ENCODE data around the gene SLC25A13. TPM values are rescaled to one million over a fixed set of nuclear protein-coding genes. Genes with fewer than 3 reads are reported as not detected.

Gene SLC25A13
- total and polyA plus RNA-seq, 2 of the 8 experiments (the other 6 are each of a cell fraction or from before 2014, with no cell fraction given): 30.8 to 85.4 TPM

GRCh38 chr7:96355990-96356506 lies 34.1 kb upstream of the SLC25A13 start:
- Histone ChIP-seq H3K9ac (replicated peaks in 1 of 4; ENCODE audit: extremely low read depth in 1 of 4, low read depth in 3 of 4, low read length in 3 of 4) (no peak overlapping the region), H2BK15ac (ENCODE audit: low read length) (no peak overlapping the region), H3K27me3 (replicated peaks in 1 of 4; ENCODE audit: control insufficient read depth in 3 of 4, extremely low read depth in 1 of 4, insufficient read depth in 3 of 4, low read length in 3 of 4) (no peaks in the 10 kb centered on the region), H2BK20ac (ENCODE audit: low read length) (no peak overlapping the region), H4K5ac (ENCODE audit: insufficient read length, low read depth, low read length) (no peak overlapping the region), H3K23ac (ENCODE audit: insufficient read length) (no peak overlapping the region), H3K79me1 (ENCODE audit: low read depth, low read length) (no peaks in the 10 kb centered on the region), H3K9me3 (ENCODE audit: insufficient read depth in 2 of 2, low read depth in 1 of 2, low read length in 1 of 2) (no peaks in the 10 kb centered on the region), H2BK120ac (replicated peaks; ENCODE audit: low read depth, low read length) (no peak overlapping the region), H3K36me3 (ENCODE audit: control insufficient read depth in 2 of 4, insufficient read depth in 4 of 4, low read length in 3 of 4) (no peaks in the 10 kb centered on the region; a peak in 1 of 8 replicates), H3K4ac (replicated peaks; ENCODE audit: insufficient read length, low read depth, low read length) (no peak overlapping the region), H3K14ac (ENCODE audit: insufficient read length) (no peak overlapping the region), H4K91ac (replicated peaks; ENCODE audit: insufficient read length, low read length) (no peak overlapping the region), H2BK12ac (ENCODE audit: low read depth, low read length) (no peak overlapping the region), H3K27ac (ENCODE audit: low read depth, low read length) (no peak overlapping the region), H2AFZ (ENCODE audit: low read length) (no peak overlapping the region), H3K4me3 (ENCODE audit: extremely low read depth in 1 of 4, insufficient read depth in 2 of 4, low read depth in 3 of 4, low read length in 4 of 4) (no peak overlapping the region), H2AK5ac (ENCODE audit: low read depth, low read length) (no peak overlapping the region), H4K20me1 (replicated peaks in 1 of 2; ENCODE audit: control insufficient read depth in 1 of 2, insufficient read depth in 2 of 2, low read length in 2 of 2) (no peaks in the 10 kb centered on the region), H3K56ac (replicated peaks; ENCODE audit: insufficient read length, low read depth, low read length) (no peak overlapping the region), H4K8ac (ENCODE audit: extremely low read depth, insufficient read depth, low read length) (no peak overlapping the region), H3K23me2 (ENCODE audit: low read depth, low read length) (no peaks in the 10 kb centered on the region), H3K18ac (ENCODE audit: extremely low read depth, low read length) (no peak overlapping the region), H2BK5ac (ENCODE audit: low read depth, low read length) (no peak overlapping the region), H3K4me1 (replicated peaks in 1 of 4; ENCODE audit: control insufficient read depth in 3 of 4, insufficient read depth in 4 of 4, low read length in 3 of 4) (no peaks in the 10 kb centered on the region), H3K4me2 (ENCODE audit: insufficient read depth in 1 of 2, low read depth in 2 of 2, low read length in 2 of 2) (no peak overlapping the region), H3K79me2 (ENCODE audit: control insufficient read depth in 1 of 2, insufficient read depth in 2 of 2, low read length in 2 of 2) (no peaks in the 10 kb centered on the region)
- 74% methylated on average over 2 of the region's 2 CpGs; no CpG with 5 or more reads in 1 of the 2 experiments for WGBS, 2 experiments (ENCODE audit: extremely low coverage in 1 of 2, insufficient coverage in 1 of 2, insufficient read length in 1 of 2, insufficient replicate concordance in 2 of 2, low coverage in 1 of 2, low lambda C conversion rate in 2 of 2, missing lambda C conversion rate in 1 of 2)
- ChIA-PET CTCF (ENCODE audit: partially characterized antibody) (interaction anchor here (0.8 to 1.0 kb wide), 2 partner anchors 251 to 324 kb away, joined by 3 read pairs; no protein-coding TSS in a partner anchor), POLR2A (ENCODE audit: partially characterized antibody) (no interaction called here)
- no peak for DNase-seq (ENCODE audit: low read depth in 1 of 2, low spot score in 2 of 2)
- no peak for FAIRE-seq

Data from H1 (cell line).